HG02970 (cell line): ENCODE results near the gene PCED1B.
"Not testable (repeated sequence)": the region's sequence is repeated elsewhere in the genome, so short reads cannot be mapped to it uniquely, and the experiment has no call there.

Experiments
- ATAC-seq: cut with Tn5 transposase; IDR thresholded peaks from one replicate; pipeline ENCODE4 v1.9.1; 2021; ENCODE audit warnings: mild to moderate bottlenecking, moderate library complexity, moderate number of reproducible peaks; ENCODE audit not compliant: unreplicated experiment, low FRiP score

Gene PCED1B

GRCh38 chr12:47201190-47201589, 121.8 kb downstream of the PCED1B start:
- ATAC-seq = not testable (repeated sequence)

GRCh38 chr12:47202176-47202575, 122.8 kb downstream of the PCED1B start:
- ATAC-seq = no peak

- no peak for ATAC-seq
These were observed 126.4 kb downstream of the PCED1B start for GRCh38 chr12:47205532-47206449.

GRCh38 chr12:47206450-47207339, 127.3 kb downstream of the PCED1B start:
- no peak for ATAC-seq

- peak; percentile 25 for ATAC-seq
These were observed 127.9 kb downstream of the PCED1B start for GRCh38 chr12:47207340-47207717.

- ATAC-seq = peak; percentile 62
These were observed 128.4 kb downstream of the PCED1B start for GRCh38 chr12:47207829-47208248.

- ATAC-seq = no peak
These were observed 129.6 kb downstream of the PCED1B start for GRCh38 chr12:47209014-47209413.

GRCh38 chr12:47210776-47211175, 131.4 kb downstream of the PCED1B start:
- no peak for ATAC-seq

GRCh38 chr12:47212701-47213039, 133.2 kb downstream of the PCED1B start:
- no peak for ATAC-seq

GRCh38 chr12:47213396-47213795, 134.0 kb downstream of the PCED1B start:
- ATAC-seq = no peak

- ATAC-seq = no peak
These were observed 134.7 kb downstream of the PCED1B start for GRCh38 chr12:47214001-47214619.

GRCh38 chr12:47214771-47215170, 135.3 kb downstream of the PCED1B start:
- no peak for ATAC-seq

GRCh38 chr12:47216150-47216677, 136.8 kb downstream of the PCED1B start:
- peak; percentile 76 for ATAC-seq

GRCh38 chr12:47217595-47217869, 138.1 kb downstream of the PCED1B start:
- ATAC-seq = not testable (repeated sequence)

GRCh38 chr12:47218191-47218654, 138.8 kb downstream of the PCED1B start:
- no peak for ATAC-seq

- ATAC-seq = no peak
These were observed 139.8 kb downstream of the PCED1B start for GRCh38 chr12:47219243-47219642.

GRCh38 chr12:47221256-47222023, 142.0 kb downstream of the PCED1B start:
- no peak for ATAC-seq

- ATAC-seq = no peak
These were observed 143.2 kb downstream of the PCED1B start for GRCh38 chr12:47222520-47223030.

- no peak for ATAC-seq
These were observed 143.8 kb downstream of the PCED1B start for GRCh38 chr12:47223031-47223847.
